ENCODE data around the gene CFAP77. TPM values are rescaled to one million over a fixed set of nuclear protein-coding genes. Genes with fewer than 3 reads are reported as not detected.

The CFAP77 gene
- polyA plus RNA-seq, 1 of the 3 experiments (the other 2 are of a cell fraction): 1.1 TPM

- TF ChIP-seq RFX5 (IDR thresholded peaks at IDR 0.05; ENCODE audit: low read length): no peak
- TF ChIP-seq EP300 (IDR thresholded peaks at IDR 0.05; ENCODE audit: borderline replicate concordance in 1 of 2, low read depth in 1 of 2, low read length in 1 of 2): no peak
- no peak overlapping the region for H3K9ac ChIP-seq
- H2AFZ ChIP-seq (ENCODE audit: low read depth): no peak overlapping the region
- H3K4me1 ChIP-seq (ENCODE audit: control insufficient read depth in 1 of 2, insufficient read depth in 2 of 2, low read depth in 1 of 2, low read length in 1 of 2): peaks cover 0 to 8% of the 10 kb centered on the region in 2 experiments; a peak in 1 of 4 replicates
- no peaks in the 10 kb centered on the region for H3K27me3 ChIP-seq (ENCODE audit: insufficient read depth)
- DNase-seq: no peak
- 79% methylated on average over 9 of the region's 10 CpGs for WGBS (ENCODE audit: low lambda C conversion rate)
- no peaks in the 10 kb centered on the region for H3K79me2 ChIP-seq (ENCODE audit: insufficient read depth)
- H3K9me3 ChIP-seq: no peaks in the 10 kb centered on the region
- H3K4me3 ChIP-seq (ENCODE audit: low read depth in 2 of 2, low read length in 1 of 2): no peak overlapping the region
- no peak overlapping the region for H3K4me2 ChIP-seq
- H3K27ac ChIP-seq (ENCODE audit: low read depth in 2 of 2, low read length in 1 of 2): no peak overlapping the region
- CTCF ChIA-PET: interaction anchor here (0.9 to 1.3 kb wide), 2 partner anchors 28 to 105 kb away, joined by 3 read pairs; no protein-coding TSS in a partner anchor
- POLR2A ChIA-PET: no interaction called here
- H4K20me1 ChIP-seq (ENCODE audit: insufficient read depth): no peaks in the 10 kb centered on the region
- H3K9me2 ChIP-seq: no peaks in the 10 kb centered on the region
- no peaks in the 10 kb centered on the region for H3F3A ChIP-seq (replicated peaks; ENCODE audit: insufficient read depth)
- H3K36me3 ChIP-seq (replicated peaks in 1 of 2; ENCODE audit: control insufficient read depth in 1 of 2, insufficient read depth in 2 of 2, low read length in 1 of 2): no peaks in the 10 kb centered on the region
Measured at GRCh38 chr9:132441404-132441803, 31.4 kb downstream of the CFAP77 start.

GRCh38 chr9:132443951-132444607 lies 34.1 kb downstream of the CFAP77 start:
- Histone ChIP-seq H3K9ac (no peak overlapping the region), H3K36me3 (replicated peaks in 1 of 2; ENCODE audit: control insufficient read depth in 1 of 2, insufficient read depth in 2 of 2, low read length in 1 of 2) (no peaks in the 10 kb centered on the region), H3K4me2 (no peak overlapping the region), H3K79me2 (ENCODE audit: insufficient read depth) (no peaks in the 10 kb centered on the region), H3K9me3 (no peaks in the 10 kb centered on the region), H3K27ac (ENCODE audit: low read depth in 2 of 2, low read length in 1 of 2) (no peak overlapping the region), H3K4me3 (ENCODE audit: low read depth in 2 of 2, low read length in 1 of 2) (no peak overlapping the region), H3K4me1 (ENCODE audit: control insufficient read depth in 1 of 2, insufficient read depth in 2 of 2, low read depth in 1 of 2, low read length in 1 of 2) (peaks cover 0 to 8% of the 10 kb centered on the region in 2 experiments; a peak in 1 of 4 replicates), H2AFZ (ENCODE audit: low read depth) (no peak overlapping the region), H3F3A (replicated peaks; ENCODE audit: insufficient read depth) (no peaks in the 10 kb centered on the region), H4K20me1 (ENCODE audit: insufficient read depth) (no peaks in the 10 kb centered on the region), H3K27me3 (ENCODE audit: insufficient read depth) (no peaks in the 10 kb centered on the region), H3K9me2 (no peaks in the 10 kb centered on the region)
- ChIA-PET POLR2A (no interaction called here), CTCF (no interaction called here)
- DNase-seq: peak; percentile 65
- TF ChIP-seq MXI1 (IDR thresholded peaks at IDR 0.05; ENCODE audit: low read depth, low read length) (no peak), RFX5 (IDR thresholded peaks at IDR 0.05; ENCODE audit: low read length) (no peak), JUND (IDR thresholded peaks at IDR 0.05) (no peak), YY1 (IDR thresholded peaks at IDR 0.05; ENCODE audit: low read depth) (no peak), CHD2 (IDR thresholded peaks at IDR 0.05; ENCODE audit: low read length, partially characterized antibody) (no peak), NRF1 (IDR thresholded peaks at IDR 0.05; ENCODE audit: low read depth, low read length) (no peak), MAX (IDR thresholded peaks at IDR 0.05; ENCODE audit: low read depth) (no peak), TCF12 (IDR thresholded peaks at IDR 0.05) (no peak), USF1 (IDR thresholded peaks at IDR 0.05; ENCODE audit: borderline replicate concordance, low read depth) (no peak), MEF2A (IDR thresholded peaks at IDR 0.05; ENCODE audit: borderline replicate concordance, low read depth) (no peak), USF2 (IDR thresholded peaks at IDR 0.05; ENCODE audit: borderline replicate concordance, low read depth, low read length) (no peak), REST (IDR thresholded peaks at IDR 0.05; ENCODE audit: low read depth, low read length) (no peak)
- WGBS (ENCODE audit: low lambda C conversion rate): 52% methylated on average over 9 of the region's 10 CpGs
